HG02588 (cell line): Measurements from ENCODE around the gene PARL.

ENCODE experiments used
- ATAC-seq: cut with Tn5 transposase; IDR thresholded peaks from one replicate; pipeline ENCODE4 v1.9.1; 2021; ENCODE audit warnings: mild to moderate bottlenecking, moderate library complexity; ENCODE audit not compliant: unreplicated experiment

PARL gene

DNA sequence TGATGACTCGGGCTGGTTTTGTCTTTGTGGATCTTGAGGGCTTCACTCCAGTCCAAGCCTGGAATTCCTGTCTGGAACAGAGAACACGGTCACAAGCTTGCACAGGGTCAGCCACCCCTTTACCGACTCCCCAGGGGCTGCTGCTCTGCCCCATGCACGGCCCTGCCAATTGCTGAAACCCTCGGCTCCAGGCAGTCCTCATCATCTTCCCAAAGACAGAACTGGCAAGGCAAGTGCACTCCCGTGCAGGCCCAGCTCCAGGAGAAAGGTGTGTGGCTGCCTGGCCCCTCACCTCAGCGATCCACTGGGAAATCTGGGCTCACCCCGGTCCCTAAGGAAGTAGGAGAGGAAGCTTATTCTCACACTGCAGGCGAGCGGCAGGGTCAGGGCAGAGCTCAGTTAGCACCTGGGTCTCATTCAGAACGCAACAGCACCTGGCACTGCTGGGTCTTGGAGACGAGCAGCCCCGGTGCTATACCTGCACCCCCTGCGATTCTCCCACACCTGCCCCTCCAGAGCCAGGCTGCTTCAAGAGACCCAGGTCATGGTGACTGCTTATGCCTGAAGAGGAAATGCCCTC lies 66.5 kb downstream of the PARL start:
- ATAC-seq: no peak

DNA sequence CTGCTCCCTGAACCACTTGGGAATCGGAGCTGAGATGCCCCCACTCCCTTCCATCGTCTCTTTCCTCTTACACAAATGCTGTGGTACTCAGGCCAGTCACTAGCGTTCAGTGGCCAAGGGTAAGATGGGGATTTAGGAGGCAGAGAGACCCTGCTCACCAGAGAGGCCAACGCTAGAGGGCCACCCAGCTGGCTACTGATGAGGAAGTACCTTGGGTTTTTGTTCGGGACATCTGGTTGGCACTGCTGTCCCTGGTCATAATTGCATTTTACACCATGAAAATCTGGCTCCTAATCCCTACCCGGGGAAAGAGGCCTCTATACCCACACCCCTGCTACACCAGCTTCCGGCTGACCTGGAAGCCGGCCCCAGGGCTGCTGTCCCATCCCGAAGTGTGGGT lies 67.0 kb downstream of the PARL start:
- ATAC-seq: no peak

GRCh38 chr3:183816681-183817510 lies 67.8 kb downstream of the PARL start:
- no peak for ATAC-seq

DNA sequence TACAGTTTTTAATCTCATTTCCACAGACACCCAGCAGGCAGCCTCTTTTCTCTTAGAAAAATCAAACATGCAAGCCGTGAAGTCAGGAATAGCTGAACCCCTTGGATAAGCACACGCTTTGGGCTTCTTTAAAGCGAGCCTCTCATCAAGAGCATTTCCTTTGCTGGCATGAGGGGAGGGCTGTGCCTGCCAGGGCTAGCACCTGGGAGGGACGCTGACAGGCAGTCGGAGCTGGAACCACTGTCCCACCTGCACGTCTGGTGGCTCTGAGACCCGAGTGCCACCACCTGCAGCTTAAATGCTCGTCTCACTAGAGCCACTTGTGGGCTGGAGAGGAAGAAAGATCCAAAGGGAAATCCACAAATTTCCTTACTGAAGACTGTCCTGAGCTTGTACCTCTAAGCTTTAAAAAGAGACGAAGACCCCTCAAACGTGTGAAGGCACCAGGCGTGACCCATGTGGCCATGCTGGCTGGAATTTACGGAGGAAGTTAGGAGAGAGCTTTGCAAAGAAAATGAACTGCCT lies 68.7 kb downstream of the PARL start:
- no peak for ATAC-seq

DNA sequence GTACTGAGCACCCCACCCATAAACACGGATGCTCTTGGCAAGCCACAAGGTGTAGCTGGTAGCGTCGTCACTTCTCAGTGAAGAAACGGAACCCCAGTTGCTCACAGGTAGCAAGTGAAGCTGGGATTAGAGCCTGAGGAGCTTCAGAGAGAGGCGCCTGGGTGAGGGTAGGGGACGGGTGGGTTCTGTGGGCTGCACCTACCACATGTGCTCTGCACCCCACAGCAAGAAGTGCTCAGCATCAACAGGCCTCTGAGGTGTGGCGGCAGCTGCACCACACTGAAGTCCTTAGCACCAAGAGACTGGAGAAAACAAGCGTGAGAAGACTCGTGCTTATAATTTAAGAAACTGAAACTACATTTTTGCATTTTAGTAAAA lies 69.1 kb downstream of the PARL start:
- no peak for ATAC-seq

DNA sequence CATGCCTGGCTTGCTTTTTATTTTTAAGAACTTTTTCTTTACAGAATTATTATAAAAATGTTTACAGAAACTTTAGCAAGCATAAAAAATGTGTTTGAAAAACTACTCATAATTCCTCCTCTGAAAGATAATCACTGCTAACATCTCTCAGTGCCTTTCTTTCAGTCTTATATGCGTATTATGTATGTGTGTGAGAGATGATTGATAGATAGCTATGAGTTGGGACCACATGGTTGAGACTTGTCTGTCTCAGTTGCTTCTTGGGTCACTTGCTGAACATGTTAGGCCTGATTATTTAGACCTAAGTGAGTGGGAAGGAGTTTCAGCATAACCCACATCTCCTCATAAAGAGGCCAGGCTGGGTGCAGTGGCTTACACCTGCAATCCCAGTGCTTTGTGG lies 70.4 kb downstream of the PARL start:
- no peak for ATAC-seq

GRCh38 chr3:183812761-183813445 lies 71.8 kb downstream of the PARL start:
- no peak for ATAC-seq

DNA sequence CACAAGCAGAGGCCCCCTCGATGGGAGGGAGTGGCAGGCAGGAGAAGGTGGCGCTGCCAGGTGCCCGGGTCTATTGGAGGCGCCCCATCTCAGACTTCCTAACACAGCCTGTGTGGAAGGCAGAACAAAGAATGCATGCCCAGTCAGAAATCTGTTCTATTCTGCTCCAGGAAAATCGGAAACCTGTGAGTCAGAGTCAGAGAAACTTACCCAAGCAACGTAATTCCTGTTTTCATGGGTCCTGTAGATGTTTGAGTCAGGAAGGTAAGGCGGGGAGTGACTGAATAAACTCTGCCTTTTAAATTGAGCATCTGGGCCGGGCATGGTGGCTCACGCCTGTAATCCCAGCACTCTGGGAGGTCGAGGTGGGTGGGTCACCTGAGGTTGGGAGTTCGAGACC lies 73.0 kb downstream of the PARL start:
- no peak for ATAC-seq

DNA sequence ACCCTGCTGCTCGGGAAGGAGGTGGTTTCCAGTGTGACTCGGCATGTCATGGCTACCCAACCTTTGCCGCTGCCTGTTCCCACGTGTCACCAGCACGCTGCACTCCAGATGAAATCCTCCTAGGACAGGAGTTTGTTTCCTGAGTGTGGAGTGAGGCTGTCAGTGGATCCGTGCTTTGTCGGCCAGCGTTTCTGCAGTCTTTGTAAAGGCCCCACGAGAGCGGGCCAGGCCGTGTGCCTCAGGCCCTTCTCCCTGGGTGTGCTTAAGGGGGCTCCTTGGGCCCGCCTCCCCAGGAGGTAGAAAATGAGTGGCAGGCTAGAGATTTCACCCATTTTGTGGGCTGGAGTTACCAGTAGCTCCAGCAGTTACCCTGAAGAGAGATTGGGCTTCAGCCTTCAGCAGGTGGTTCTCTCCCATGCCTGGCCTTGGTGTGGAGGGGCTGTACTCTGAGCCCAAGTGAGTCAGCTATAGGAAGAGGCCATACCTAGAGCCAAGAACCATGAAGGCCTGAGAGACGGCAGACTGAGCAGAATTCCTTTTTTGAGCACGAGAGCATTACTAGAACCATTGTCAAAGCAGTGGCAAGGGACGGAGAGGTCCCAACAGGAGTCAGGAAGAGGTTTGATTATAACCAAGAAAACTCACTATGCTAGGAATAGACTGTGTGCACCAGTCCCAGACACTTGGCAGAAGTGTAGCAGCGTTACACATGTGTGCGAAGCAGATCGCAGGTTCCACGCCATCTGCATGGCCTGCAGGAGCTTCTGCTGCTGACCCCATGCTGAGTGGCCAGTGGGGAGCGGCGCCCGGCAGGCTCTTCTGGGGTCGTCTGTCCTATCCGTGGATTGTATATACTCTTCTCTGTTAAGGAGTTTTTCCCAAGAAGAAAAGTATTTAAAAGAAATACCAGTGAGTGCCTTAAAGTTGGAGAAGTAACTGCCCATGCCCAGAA lies 73.8 kb downstream of the PARL start:
- no peak for ATAC-seq

DNA sequence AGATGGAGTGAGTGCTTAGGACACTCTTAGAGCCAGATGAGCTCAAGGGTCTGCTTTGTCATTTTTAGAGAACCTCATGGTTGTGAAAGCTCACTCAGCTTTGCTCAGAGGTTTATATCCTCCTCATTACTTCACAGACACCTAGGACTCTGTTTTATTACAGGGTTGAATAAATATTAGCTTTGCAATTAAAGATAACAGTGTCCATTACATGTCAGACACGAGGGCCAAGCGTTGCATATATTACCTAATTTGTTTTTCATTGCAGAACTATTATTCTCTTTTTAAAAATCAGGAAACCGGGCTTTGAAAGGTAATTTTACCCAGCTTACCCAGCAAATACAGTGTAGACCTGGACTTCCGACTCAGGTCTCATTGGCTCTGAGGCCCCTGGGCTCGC lies 75.4 kb downstream of the PARL start:
- no peak for ATAC-seq

DNA sequence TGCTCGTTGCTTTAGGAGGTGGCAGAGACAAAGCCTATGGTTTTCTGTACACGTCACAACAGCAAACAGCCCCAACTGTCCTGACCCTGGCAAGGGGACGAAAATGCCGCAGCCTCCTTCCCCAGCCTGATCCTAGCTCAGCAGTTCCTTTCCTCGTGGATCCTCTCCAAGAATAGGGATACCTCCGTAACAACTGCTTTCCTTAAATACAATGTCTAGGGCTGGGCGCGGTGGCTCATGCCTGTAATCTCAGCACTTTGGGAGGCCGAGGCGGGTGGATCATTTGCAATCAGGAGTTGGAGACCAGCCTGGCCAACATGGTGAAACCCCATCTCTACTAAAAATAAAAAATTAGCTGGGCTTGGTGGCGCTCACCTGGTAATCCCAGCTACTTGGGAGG lies 76.3 kb downstream of the PARL start:
- no peak for ATAC-seq

DNA sequence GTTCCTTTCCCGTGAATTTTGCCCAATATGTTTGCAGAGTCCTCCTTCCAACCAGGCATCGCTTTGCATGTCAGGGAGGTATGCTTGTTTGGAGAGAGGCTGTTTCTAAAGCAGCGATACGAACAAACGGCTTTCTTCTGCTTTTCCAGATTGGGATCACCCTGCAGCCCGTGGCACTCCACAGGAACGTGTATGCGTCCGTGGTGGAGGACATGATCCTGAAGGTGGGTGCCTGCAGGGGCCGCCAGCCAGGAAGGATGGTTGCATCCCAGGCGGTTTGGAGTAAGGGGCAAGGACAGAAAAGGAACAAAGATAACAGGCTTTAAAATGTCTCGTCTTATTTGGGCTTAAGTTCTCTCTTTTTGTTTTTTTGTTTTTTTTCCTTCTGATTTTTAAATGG lies 76.8 kb downstream of the PARL start:
- ATAC-seq: no peak

- ATAC-seq: no peak
Measured at GRCh38 chr3:183807209-183807728, 77.4 kb downstream of the PARL start.

DNA sequence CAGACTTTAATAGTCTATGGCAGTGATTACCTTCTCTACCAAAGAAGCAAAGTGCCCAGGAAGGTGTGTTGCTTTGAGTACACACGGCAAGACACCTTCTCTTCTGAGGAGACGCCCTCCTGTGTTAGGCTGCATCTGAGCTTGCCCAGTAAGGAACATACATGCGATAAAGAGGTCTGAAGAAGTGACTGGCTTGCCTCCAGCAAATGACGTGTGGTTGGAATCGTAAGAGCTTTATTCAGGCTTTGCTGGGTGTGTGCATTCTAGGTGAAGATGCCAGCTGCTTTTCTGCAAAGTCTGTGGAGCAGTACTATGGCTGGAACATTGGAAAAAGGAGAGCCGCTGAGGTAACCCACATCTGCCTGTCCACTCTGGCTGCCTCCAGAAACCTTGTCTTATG lies 81.7 kb downstream of the PARL start:
- ATAC-seq: no peak

GRCh38 chr3:183801601-183802000 lies 83.1 kb downstream of the PARL start:
- no peak for ATAC-seq

DNA sequence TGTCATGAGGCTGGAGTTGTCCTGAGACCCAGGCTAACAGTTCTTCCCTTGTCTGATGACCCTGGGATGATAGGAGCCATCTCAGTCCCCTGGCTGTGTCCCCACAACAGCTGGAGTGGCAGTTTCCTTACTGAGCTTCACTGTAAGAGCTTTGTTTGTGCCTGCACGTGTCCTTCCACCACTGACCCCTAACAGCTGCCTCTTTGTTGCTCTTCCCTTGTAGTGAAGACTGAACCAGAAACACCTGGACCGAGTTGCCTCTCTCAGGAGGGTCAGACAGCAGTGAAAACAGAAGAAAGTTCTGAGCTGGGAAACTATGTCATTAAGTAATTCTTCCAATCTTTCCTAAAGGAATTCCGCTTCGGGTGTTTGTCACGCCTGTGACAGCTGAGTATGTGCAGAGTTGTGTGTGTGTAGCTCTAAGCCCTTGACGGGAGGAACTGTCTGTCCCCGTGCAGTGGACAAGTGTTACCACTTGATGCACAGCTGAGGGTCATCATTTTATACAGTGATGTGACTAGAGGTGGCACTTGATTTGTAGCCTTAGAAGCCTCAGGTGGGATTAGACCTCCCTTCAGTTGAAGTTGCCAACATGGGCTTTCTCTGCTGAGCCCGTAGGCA lies 84.3 kb downstream of the PARL start:
- ATAC-seq: no peak

GRCh38 chr3:183799461-183799860 lies 85.2 kb downstream of the PARL start:
- ATAC-seq: no peak

DNA sequence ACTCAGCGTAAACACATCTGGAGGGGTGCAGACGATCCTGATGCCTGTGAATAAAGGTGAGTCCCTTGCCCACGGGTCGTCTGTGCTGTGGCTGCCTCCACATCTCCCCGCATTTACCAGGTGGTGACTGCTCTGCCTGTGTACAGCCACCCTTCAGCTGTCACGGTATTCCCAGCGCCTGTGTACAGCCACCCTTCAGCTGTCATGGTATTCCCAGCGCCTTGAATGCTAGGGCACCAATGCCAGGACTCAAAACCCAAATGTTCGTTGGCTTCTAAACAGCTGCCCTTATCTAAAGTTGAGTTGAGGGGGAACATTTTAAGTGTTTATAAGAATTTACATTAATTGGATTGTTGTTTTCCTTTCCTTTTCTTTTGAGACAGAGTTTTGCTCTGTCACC lies 86.7 kb downstream of the PARL start:
- ATAC-seq: no peak

- no peak for ATAC-seq
Measured at GRCh38 chr3:183796372-183796771, 88.3 kb downstream of the PARL start.

GRCh38 chr3:183794452-183794851 lies 90.2 kb downstream of the PARL start:
- no peak for ATAC-seq
